GM18511 (cell line): Measurements from ENCODE around the gene STAG1.
"Not testable (repeated sequence)": the region's sequence is repeated elsewhere in the genome, so short reads cannot be mapped to it uniquely, and the experiment has no call there.

Source experiments
- ATAC-seq: cut with Tn5 transposase; IDR thresholded peaks from one replicate; pipeline ENCODE4 v1.9.1; 2021; ENCODE audit warnings: mild to moderate bottlenecking, moderate library complexity; ENCODE audit not compliant: unreplicated experiment

STAG1 gene

DNA sequence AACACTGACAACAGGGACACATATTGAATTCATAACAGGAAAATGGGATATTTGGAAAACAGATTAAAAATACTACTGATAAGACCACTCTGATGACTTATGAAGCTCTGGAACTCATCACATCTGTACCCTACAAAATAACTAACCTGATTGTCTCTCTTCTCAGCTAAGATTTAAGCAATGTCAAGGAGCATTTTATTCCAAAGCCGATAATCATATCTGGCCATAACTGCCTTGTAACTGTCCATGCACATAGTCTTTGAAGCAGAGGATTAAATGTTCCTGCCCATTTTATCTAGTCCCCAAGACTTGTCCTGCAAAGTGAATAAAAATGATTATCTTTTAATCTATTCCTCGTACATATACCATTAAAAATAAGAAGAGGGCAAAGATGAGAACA is 234.1 kb downstream of the STAG1 start:
- ATAC-seq, result no peak

DNA sequence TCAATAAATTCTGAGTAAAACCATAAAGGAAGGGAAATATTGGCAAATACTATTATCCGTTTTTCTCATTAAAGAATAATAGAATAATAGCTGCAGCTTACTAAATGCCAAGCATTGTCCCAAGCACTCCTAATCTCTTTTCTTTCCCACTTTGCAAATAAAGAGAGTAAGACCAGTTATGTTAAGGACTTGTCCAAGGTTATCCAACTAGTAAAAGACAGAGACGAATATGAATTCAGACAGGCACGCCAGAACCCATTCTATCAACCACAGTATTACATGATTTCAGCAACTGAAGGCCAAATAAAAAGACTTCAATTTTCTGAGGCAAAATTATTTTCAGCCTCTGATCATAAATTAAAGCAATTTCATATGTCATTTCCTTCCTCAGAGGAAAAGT is 235.5 kb downstream of the STAG1 start:
- ATAC-seq, result no peak

DNA sequence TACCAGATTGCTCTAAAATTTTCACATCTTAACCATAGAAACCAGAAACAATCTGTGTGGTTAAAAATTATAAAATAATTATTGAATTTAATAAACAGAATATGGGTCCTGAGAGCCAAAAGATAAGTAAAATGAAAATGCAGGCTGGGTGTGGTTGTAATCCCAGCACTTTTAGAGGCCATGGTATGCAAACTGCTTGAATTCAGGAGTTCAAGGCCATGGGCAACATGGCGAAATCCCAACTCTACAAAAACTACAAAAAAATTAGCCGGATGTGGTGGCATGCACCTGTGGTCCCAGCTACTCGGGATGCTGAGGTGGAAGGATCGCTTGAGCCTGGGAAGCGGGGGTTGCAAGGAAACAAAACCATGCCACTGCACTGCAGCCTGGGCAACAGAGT is 236.1 kb downstream of the STAG1 start:
- ATAC-seq, result no peak

DNA sequence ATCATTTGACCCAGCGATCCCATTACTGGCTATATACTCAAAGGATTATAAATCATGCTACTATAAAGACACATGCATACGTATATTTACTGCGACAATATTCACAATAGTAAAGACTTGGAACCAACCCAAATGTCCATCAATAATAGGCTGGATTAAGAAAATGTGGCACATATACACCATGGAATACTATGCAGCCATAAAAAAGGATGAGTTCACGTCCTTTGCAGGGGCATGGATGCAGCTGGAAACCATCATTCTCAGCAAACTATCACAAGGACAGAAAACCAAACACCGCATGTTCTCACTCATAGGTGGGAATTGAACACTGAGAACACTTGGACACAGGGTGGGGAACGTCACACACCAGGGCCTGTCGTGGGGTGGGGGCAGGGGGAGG is 237.6 kb downstream of the STAG1 start:
- ATAC-seq, result not testable (repeated sequence)

DNA sequence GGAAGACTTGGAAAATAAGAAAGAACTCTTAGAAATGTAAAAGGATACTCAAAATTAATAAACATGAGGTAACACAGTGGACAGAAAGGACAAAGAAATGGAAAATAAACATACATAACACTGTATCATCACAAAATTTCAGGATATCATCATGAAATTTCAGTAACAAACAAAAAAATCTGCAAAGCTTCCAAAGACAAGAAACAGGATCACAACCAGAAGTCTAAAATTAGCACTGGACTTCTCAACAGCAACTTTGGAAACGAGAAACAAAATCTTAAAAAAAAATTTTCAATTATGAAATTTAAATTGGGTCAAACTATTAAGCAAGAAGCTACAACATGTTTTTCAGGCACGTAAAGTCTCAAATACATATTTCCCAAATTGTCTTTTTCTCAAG is 238.8 kb downstream of the STAG1 start:
- no peak for ATAC-seq

DNA sequence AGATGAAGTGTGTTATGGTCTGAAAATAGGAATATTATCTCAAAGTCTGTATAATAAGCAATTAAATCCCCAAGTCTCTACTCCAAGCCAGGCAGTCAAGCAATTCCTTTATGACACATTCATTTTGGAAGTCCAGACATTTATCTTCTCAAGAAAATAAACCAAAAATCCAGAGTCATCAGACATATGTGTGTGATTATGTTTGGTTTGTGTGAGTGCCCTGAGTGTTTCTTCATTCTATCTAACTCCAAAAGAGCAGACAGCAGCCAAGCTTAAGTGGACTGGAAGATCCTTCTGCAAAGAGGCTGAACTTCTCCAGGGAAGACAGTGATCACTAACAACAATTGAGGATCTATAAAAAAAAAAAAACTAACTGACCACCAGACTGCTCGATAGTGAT is 239.8 kb downstream of the STAG1 start:
- no peak for ATAC-seq

DNA sequence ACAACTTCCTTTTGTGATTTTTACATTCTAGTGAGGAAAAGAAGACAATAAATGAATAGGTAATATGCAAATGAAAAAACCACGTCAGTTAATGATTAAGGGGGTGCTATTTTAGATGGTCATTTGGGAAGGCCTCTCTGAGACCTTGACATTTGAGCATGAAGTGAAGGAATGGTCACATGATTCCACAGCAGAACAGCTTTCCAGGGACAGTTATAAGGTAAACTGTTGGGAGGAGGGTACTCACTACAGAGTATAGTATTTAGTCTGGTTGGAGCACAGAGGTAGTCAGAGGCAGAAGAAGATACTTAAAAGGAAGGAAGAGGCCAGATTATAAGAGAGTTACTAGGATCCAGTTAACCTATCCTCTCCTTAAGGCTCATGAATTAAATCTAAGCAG is 246.5 kb downstream of the STAG1 start:
- no peak for ATAC-seq

DNA sequence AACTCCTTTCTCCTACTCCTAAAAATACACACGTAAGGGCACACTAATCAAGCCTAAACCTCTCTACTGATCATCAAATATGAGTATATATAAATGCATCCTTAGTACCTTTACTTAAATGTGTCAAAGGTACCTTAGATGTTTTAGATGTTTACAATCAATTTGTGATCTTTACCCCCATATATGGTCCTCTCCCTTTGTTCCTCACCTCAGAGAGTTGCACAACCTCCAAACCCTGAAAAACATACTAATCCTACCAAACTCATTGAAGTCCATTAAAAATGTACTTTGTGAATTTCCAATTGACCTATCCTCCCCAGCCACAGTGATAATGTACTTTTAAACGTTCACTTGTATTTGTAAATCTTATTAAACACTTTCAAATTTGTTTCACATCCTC is 249.1 kb downstream of the STAG1 start:
- ATAC-seq, result no peak

DNA sequence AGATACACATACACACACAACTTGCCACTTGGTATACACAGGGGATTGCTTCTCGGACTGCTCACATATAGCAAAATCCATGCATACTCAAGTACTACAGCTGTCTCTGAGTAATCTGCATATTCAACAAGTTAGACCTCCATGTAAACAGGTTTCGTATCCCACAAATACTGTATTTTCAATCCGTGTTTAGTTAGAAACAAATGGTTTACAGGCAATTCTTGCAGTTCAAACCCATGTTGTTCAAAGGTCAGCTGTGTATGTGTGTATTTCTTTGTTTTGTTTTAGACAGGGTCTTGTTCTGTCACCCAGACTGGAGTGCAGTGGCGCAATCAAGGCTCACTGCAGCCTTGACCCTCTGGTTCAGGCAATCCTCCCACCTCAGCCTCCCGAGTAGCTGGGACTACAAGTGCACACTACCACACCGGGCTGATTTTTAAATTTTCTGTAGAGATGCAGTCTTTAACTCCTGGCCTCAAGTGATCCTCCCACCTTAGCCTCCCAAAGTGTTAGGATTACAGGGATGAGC is 253.2 kb downstream of the STAG1 start:
- no peak for ATAC-seq

DNA sequence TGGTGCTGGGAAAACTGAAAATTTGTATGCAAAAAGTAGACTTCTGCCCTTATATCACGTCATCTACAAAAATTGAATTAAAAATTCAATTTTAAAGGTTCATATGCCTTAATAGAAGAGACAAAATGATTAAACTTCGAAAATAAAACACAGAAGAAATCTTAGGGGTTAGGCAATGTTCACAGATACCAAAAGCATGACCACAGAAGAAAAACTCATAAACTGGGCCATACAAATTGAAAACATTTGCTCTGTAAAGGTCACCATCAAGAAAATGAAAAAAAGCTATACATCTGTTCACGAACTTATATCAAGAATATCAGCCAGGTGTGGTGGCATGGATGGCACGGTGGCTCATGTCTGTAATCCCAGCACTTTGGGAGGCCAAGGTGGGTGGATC is 257.0 kb downstream of the STAG1 start:
- ATAC-seq, result no peak

DNA sequence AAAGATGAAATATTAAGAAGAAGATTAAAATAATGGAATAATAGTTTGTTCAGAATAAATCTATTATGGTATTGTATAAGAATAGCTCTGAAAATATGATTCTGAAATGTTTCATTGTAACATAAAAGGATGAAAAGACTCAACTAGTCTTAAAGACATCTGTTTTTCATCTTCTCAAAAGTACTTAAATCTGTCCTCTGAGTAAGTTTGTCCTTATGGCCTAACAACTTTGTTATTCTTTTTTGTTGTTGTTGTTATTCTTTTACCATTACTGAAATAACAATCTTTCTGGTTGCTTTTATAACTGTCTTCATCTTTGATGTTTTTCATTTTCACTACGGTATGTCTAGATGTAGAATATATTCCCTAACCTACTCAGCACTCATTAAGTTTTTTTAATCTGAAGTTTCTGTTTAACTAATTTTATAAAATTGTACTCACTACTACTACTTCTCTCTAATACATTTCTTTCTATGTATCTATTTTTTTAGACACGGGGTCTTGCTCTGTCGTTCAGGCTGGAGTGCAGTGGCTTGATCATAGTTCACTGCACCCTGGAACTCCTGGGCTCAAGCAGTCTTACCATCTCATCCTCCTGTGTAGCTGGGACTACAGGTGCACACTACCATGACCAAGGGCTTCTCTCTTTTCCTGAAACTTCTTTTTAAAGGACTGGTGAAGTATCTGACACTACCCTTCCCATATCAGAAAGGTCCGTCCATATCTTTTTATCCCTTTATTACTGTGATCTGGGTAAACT is 261.4 kb downstream of the STAG1 start:
- no peak for ATAC-seq

DNA sequence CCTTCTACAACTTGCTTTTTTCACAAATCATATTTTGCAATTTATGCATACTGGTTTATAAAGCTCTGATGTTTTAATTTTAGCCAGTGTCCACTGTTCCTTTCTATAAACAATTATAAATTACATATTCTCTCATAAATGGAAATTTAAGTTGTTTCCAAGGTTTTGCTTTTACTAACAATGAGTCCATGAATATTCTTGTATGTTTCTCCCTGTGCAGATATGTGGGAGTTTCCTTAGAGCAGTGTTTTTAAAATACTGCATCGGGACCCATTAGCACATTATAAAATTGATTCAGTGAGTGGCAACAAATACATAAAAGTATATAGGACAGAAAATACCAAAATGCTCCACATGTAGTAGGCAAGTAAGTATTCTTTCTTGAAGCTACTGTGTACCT is 266.4 kb downstream of the STAG1 start:
- no peak for ATAC-seq

DNA sequence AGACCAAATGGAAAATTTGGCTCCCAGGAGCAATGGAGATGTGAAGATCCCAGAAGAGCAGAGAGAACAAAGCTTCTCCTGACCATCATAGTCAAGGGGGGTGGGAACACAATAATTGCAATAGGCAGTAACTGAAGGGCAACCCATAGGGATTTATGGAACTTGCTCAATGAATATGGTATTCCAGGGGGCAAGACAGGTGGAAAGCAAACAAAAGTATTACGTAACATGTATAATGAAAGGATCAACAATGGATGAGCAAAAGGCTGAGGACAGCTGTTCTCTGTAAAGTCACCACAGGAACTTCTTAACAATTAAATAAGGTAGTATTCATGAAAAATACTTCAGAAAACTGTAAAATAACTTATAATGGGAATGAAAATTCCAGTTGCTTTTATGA is 275.9 kb downstream of the STAG1 start:
- ATAC-seq, result no peak

DNA sequence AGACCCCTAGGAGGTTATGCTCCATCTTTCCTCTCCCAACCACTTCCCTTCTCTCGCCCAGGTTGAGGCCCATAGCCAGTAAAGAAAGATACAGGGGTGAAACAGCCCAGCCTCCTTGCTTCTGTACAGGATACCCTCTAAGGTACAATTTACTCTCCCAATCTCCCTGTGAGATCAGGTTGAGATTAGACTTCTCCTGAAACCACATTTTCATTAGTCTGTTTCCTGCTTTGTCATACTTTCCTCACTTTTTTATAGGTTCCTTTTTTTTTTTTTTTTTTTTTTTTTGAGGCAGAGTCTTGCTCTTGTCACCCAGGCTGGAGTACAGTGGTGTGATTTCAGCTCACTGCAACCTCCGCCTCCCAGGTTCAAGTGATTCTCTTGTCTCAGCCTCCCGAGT is 277.3 kb downstream of the STAG1 start:
- not testable (repeated sequence) for ATAC-seq

DNA sequence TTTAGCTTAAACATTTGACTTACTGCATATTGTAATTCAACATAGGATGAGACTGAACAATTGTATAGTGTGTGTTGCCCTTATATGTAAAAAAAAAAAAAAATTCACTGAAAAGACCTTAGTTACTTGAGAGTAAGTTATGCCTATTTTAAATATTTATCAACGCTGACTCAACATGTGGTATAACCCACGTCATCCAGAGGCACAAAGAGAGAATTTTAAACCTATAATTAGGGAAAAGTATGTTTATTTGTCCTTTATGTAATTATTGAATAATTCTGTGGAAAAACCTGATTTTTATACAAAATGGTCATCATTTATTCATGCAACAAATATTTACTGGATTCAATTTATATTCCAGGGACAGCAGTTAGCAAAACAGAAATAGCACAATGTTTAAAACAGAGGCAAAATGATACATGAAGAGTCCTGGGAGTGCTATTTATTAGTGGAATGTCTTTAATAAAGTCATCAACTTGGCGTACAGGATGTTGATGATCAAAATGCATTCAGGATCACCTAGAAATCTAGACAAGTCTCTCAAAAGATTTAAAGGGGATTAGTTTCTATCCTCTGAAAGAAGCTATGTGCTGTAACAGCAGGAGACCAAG is 278.4 kb downstream of the STAG1 start:
- no peak for ATAC-seq

DNA sequence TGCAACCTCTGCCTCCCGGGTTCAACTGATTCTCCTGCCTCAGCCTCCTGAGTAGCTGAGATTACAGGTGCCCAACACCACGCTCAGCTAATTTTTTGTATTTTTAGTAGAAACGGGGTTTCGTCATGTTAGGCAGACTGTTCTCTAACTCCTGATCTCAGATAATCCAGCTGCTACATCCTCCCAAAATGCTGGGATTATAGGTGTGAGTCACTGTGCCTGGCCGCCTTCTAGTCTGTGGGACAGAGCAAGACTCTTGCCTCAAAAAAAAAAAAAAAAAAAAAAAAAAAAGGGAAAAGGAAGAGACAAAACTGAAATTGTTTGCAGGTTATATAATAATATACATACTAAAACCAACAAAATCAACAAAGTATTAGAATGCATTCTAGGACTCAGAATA is 286.9 kb downstream of the STAG1 start:
- ATAC-seq, result no peak

DNA sequence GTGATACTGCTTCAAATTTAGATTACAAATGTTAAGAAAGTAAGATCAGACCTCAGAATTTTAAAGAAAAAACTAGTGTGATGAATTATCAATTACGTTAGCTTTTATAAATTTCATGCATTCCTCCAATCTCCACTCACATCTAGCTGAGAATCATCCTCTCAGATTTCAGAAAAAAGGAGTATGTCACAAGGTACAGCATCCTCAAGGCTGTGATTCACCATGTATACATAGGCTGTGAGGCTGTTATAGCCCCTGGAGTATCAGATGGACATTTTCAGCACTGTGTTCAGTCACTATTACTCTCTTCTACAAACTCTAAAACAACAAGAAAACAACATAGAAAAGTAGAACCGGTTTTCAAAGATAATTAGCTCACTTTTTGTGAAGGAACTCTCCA is 287.7 kb downstream of the STAG1 start:
- ATAC-seq, result no peak

DNA sequence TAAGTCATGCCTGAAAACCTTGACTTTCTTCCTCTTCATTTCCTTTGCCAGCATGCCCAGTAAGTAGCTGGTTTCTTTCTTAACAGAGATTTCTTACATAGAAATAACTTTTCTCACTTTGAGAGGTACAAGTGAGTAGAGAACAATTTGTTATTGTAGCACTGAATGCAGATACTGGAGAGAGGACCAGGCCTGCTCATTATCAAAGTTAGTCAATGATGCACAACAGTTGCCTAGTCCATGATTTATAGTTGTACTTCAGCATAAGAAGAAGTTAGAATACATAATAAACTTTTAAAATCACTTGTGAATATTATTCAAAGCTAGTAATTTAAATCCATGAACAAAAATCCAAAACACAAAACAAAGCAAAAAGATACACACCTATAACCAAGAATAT is 289.0 kb downstream of the STAG1 start:
- ATAC-seq, result no peak

DNA sequence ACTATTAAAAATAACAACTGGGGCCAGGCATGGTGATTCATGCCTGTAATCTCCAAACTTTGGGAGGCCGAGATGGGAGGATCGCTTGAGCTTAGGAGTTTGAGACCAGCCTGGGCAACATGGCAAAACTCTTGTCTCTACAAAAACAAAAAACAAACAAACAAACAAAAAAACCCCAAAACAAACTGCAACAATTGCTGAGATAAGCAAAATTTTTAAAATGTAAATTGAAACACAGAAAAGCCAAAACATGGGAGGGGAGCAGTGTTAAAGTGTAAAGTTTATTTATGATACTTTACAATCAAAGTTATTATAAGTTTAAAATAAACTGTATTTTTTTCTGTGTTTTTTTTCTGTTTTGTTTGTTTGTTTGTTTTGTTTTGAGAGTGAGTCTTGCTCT is 294.4 kb downstream of the STAG1 start:
- no peak for ATAC-seq

DNA sequence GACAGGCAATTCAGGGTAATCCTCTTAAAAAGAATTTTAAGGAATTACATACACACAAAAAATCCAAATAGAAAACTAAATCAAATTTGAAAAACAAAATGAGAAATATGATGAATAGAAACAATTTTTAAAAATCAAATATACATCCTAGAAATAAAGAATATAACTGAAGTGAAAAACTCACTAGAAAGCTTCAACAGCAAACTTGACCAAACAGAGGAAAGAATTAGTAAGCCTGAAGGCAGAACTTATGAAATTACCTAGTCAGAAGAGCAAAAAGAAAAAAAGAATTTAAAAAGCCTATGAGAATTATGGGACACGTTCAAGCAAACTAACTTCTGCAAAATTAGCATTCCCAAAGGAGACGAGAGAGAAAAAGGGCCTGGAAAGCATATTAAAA is 296.0 kb downstream of the STAG1 start:
- no peak for ATAC-seq

DNA sequence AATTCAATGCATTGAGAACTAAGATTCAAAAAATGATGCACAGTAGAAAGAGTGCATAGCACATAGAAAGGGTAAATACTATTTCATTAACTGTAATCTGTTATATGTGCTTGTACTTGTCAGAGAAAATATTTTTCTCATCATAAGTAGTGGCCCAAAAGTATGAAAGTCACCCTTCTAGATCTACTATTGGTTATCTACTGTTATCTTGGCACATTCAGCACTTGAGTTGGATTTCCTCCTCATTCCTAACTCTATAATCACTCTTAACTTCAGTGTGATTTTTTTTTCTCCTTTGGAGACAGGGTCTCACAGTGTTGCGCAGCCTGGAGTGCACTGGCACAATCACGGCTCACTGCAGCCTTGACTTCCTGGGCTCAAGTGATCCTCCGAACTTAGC is 307.6 kb downstream of the STAG1 start:
- no peak for ATAC-seq

DNA sequence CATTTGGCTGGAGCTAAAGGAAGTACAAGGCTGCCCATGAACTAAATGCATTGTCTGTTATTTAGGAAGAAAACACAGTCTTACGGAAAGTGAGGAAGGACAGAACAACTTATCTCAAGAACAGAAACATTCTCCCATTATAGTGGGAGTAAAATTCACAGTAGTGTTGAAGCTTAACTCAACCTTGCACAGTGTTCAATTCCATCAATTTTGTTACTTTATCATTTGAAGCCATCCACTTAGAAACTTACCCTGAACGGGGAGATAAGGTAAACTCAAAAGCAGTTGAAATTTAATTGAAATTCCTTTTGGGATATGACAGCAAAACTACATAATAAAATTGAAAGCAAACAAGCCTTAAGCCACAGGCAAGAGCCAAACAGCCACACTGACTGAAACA is 315.1 kb downstream of the STAG1 start:
- no peak for ATAC-seq

DNA sequence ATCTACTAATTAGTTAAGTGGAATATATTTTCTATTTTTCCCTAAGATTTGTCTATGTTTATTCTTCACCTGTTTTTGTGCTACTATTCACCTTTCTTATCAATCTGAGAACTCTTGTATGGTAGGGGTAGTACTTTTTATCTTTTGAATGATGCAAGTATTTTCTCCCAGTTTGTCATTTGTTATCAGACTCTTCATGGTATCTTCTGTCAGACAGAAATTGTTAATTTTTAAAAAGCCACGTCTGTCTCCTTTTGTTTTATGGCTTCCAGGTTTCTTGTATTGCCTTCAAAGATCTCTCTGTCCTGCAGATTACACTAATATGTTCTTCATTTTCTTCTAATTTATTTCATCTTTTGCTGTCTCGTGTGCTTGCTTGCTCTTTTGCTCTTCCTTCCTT is 317.7 kb downstream of the STAG1 start:
- ATAC-seq, result no peak
